ENCODE results near the gene CA12.

GRCh38 chr15:63388511-63388910, 6.9 kb upstream of the CA12 start:
- TF ChIP-seq CTCF (conservative IDR thresholded peaks at IDR 0.05; ENCODE audit: low read length): no peak
- no peak for TF ChIP-seq EZH2phosphoT487 (IDR thresholded peaks at IDR 0.05; ENCODE audit: borderline replicate concordance)
